Measurements from ENCODE around the gene MORN1. TPM values are rescaled to one million over a fixed set of nuclear protein-coding genes. Genes with fewer than 3 reads are reported as not detected.

MORN1 gene
- total and polyA plus RNA-seq, 2 of the 8 experiments (the other 6 are each of a cell fraction or from before 2014, with no cell fraction given), result 5.0 to 9.1 TPM

DNA sequence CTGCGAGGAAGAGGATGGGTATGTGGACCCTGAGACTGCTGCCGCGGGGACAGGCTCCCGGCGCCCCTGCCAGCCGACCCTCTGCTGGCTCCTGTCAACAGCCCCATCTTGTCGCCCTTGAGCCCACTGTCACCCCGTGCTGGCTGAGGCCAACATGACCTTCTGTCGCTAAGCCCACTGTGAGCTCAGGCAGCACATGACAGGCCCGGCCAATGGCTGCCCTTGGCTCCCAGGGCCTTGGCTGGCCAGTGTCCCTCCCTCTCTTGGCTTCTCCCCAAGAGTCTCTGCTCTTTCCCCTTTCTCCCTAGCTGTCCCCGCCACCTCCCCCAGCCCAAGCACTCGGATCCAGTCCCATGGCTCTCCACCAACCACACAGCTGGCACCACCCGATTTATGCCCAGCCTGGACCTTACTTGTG is 17.5 kb upstream of the MORN1 start:
- no peak overlapping the region for H3K4me2 ChIP-seq (ENCODE audit: insufficient read depth in 1 of 2, low read depth in 2 of 2, low read length in 2 of 2)
- no peaks in the 10 kb centered on the region for H3K27me3 ChIP-seq (replicated peaks in 1 of 4; ENCODE audit: control insufficient read depth in 3 of 4, extremely low read depth in 1 of 4, insufficient read depth in 3 of 4, low read length in 3 of 4)
- no peak overlapping the region for H4K91ac ChIP-seq (replicated peaks; ENCODE audit: insufficient read length, low read length)
- no peak overlapping the region for H3K56ac ChIP-seq (replicated peaks; ENCODE audit: insufficient read length, low read depth, low read length)
- H2AK5ac ChIP-seq (ENCODE audit: low read depth, low read length), result no peak overlapping the region
- H3K79me2 ChIP-seq (ENCODE audit: control insufficient read depth in 1 of 2, insufficient read depth in 2 of 2, low read length in 2 of 2), result peaks cover 0 to 6% of the 10 kb centered on the region in 2 experiments; a peak in 1 of 4 replicates
- H3K4ac ChIP-seq (replicated peaks; ENCODE audit: insufficient read length, low read depth, low read length), result no peak overlapping the region
- WGBS, 2 experiments (ENCODE audit: extremely low coverage in 1 of 2, insufficient coverage in 1 of 2, insufficient read length in 1 of 2, insufficient replicate concordance in 2 of 2, low coverage in 1 of 2, low lambda C conversion rate in 2 of 2, missing lambda C conversion rate in 1 of 2), result 91% methylated on average over 10 of the region's 13 CpGs; no CpG with 5 or more reads in 1 of the 2 experiments
- peaks cover 0 to 10% (median 7%) of the 10 kb centered on the region in 4 experiments; a peak in 5 of 7 replicates for H3K4me1 ChIP-seq (replicated peaks in 1 of 4; ENCODE audit: control insufficient read depth in 3 of 4, insufficient read depth in 4 of 4, low read length in 3 of 4)
- peaks cover 4 to 13% of the 10 kb centered on the region in 2 experiments for H4K20me1 ChIP-seq (replicated peaks in 1 of 2; ENCODE audit: control insufficient read depth in 1 of 2, insufficient read depth in 2 of 2, low read length in 2 of 2)
- H2BK120ac ChIP-seq (replicated peaks; ENCODE audit: low read depth, low read length), result no peak overlapping the region
- TF ChIP-seq MAFK (IDR thresholded peaks at IDR 0.05; ENCODE audit: low read depth, low read length) (no peak), ATF3 (IDR thresholded peaks at IDR 0.05; ENCODE audit: insufficient read depth, low read depth, low read length) (no peak), KDM5A (IDR thresholded peaks at IDR 0.05; ENCODE audit: low read length) (no peak), POLR2A (IDR thresholded peaks at IDR 0.05; ENCODE audit: control extremely low read depth in 1 of 2, low read depth in 2 of 2, low read length in 2 of 2) (peak in 1 of 2 experiments; percentile 23; a peak in 1 of 3 replicates), CTBP2 (IDR thresholded peaks at IDR 0.05; ENCODE audit: borderline replicate concordance, insufficient read depth, insufficient read length, low read length) (no peak)
- DNase-seq (ENCODE audit: low read depth in 1 of 2, low spot score in 2 of 2), result no peak
- no peak overlapping the region for H3K18ac ChIP-seq (ENCODE audit: extremely low read depth, low read length)
- CTCF ChIA-PET (ENCODE audit: partially characterized antibody), result no interaction called here
- H2BK5ac ChIP-seq (ENCODE audit: low read depth, low read length), result no peak overlapping the region
- H3K4me3 ChIP-seq (ENCODE audit: extremely low read depth in 1 of 4, insufficient read depth in 2 of 4, low read depth in 3 of 4, low read length in 4 of 4), result no peak overlapping the region
- H3K36me3 ChIP-seq (ENCODE audit: control insufficient read depth in 2 of 4, insufficient read depth in 4 of 4, low read length in 3 of 4), result peaks cover 17 to 32% (median 25%) of the 10 kb centered on the region in 4 experiments; a peak in 7 of 8 replicates
- no peak overlapping the region for H4K5ac ChIP-seq (ENCODE audit: insufficient read length, low read depth, low read length)
- no peaks in the 10 kb centered on the region for H3K79me1 ChIP-seq (ENCODE audit: low read depth, low read length)
- no peak overlapping the region for H3K27ac ChIP-seq (ENCODE audit: low read depth, low read length)
- H4K8ac ChIP-seq (ENCODE audit: extremely low read depth, insufficient read depth, low read length), result no peak overlapping the region
- no peak overlapping the region for H2BK12ac ChIP-seq (ENCODE audit: low read depth, low read length)
- H3K23me2 ChIP-seq (ENCODE audit: low read depth, low read length), result peaks cover 15% of the 10 kb centered on the region
- no peak overlapping the region for H2AFZ ChIP-seq (ENCODE audit: low read length)
- H3K9me3 ChIP-seq (ENCODE audit: insufficient read depth in 2 of 2, low read depth in 1 of 2, low read length in 1 of 2), result no peaks in the 10 kb centered on the region
- no peak for FAIRE-seq
- no peak overlapping the region for H3K14ac ChIP-seq (ENCODE audit: insufficient read length)
- H3K23ac ChIP-seq (ENCODE audit: insufficient read length), result no peak overlapping the region
- POLR2A ChIA-PET (ENCODE audit: partially characterized antibody), result interaction anchor here (1.0 to 4.4 kb wide), 5 partner anchors 11 to 51 kb away, joined by 3 to 29 read pairs (median 3); no protein-coding TSS in a partner anchor
- no peak overlapping the region for H3K9ac ChIP-seq (replicated peaks in 1 of 4; ENCODE audit: extremely low read depth in 1 of 4, low read depth in 3 of 4, low read length in 3 of 4)
- no peak overlapping the region for H2BK15ac ChIP-seq (ENCODE audit: low read length)
- no peak overlapping the region for H2BK20ac ChIP-seq (ENCODE audit: low read length)

Measured in H1 (cell line).